GM15510 (cell line): ENCODE data around the gene HAUS7.
A peak's percentile ranks its signal among the peaks of the same experiment; 100 is the strongest.

Experiments used
- POLR2A ChIP-seq: IDR thresholded peaks from 3 replicates; pipeline ENCODE4 v1.6.1; 2011; ENCODE audit warnings: borderline replicate concordance; ENCODE audit not compliant: insufficient read length; ENCODE audit errors: extremely low read depth

The HAUS7 gene

DNA sequence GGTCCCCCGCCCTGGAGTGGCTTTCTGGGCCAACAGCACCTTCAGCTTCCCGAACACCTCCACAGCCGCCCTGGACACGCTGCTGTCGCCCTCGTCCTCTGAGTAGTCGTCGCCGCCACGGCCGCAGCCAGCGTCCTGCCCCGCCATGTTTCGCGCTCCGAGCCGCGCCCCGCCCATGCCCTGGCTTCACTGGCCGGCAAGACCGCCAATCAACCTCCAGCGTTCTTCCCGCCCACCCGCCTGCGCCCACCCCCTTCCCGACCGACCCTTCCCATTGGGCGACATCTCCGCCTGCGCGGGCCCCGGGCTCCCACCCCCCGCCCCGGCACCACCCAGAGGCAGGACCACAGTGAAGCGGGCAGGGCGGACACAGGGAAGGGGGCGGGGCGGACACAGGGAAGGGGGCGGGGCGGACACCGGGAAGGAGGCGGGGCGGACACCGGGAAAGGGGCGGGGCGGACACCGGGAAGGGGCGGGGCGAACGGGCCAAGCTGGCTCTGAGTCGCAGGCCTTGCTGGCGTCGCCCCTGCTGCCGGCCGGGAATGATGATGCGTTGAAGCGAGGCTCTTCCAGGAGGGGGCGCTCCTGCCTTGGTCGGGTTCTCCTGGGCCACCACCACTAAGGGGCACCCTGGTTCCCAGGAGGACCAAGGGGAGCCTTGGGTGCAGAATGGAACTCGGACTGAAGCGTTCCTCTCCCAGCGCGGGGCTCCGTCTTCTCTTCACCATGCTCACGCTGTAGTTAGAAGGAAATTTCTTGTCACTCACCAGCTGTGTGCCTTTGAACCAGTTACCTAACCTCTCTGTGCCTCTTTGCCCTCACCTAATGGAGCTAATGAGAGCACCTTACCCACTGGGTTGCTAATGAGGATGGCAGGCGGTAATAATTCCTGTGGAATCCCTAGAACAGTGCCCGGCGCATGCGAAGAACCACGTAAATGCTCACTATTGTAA is at the start of gene HAUS7:
Gene HAUS7 (minus strand): TSS at position 166 of the 953 bp plus-strand sequence. CDS start 19 bp downstream, at position 147.
- peak; percentile 36 for TF ChIP-seq POLR2A

DNA sequence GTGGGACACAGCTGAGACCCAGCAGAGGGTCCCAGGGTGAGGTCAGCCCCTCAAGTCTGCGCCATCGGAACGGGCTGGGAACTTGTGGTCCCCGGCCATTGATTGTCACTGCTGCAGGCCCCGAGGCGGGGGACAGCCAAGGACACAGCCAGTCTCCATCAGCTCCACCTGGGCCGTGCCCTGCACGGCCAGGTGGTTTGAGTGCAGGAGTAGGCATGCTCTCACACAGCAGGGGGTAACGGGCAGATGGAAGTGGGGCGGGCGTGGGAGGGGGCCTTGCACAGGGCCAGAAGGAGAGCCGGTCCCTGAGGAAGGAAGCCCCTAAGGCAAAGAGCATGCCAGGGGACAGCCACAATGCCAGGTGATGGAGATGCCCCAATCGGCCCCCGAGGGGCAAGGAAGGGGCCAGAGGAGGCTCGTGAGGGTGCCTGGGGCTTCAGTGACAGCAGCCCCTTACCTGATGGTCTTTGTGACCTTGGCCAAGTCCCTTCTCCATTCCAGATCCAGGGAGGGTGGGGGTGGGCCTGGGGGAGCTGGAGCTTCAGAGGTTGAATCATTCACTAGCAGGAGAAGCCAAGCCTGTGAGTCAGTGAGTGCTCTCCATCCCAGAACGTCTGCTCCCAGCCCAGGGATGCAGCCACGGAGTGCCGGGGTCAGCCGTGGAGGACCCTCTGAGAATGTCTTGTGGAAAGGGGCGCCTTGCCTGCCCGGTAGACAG is 49.4 kb upstream of the HAUS7 start:
- no peak for TF ChIP-seq POLR2A

DNA sequence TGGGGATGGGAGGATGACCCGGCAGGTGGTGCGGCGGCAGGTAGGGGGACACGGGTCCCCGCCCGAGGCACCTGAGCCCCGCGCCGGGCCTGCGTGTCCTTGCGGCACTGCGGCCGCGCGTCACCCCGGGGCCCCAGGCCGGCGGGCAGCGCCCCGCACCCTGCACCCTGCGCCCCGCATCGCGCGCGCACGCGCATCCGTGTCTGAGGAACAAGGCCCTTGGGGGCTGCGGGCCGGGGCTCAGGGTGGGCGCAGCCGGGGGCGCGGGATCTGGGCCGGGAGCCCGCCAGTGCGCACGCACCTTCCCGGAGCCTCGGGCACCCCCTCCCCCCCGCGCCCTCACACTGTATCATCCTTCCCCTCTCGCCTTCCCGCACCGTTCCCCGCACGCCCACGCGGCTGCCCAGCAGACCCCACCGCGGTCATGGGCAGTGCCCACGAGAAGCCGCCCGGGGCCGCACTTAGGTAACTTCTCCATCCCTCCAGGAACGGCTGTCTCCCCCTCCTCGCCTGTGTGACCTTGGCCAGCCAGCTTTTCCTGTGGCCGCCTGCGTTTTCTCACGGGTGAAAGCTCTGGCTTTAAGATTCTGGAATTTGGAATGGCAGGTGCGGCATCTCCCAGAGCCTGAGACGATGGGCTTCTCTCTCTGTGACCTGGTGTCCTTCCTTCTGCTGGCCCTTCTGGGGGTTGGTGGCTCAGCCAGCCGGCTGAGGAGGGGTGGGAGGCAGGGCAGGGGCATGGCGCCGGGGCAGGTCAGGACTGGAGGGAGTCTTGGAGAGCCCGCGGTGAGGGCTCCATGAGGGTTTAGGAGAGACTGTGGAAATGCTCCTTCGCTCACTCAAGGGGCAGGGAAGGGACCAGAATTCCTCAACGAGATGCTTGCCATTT is 47.8 kb upstream of the HAUS7 start:
- TF ChIP-seq POLR2A = no peak

DNA sequence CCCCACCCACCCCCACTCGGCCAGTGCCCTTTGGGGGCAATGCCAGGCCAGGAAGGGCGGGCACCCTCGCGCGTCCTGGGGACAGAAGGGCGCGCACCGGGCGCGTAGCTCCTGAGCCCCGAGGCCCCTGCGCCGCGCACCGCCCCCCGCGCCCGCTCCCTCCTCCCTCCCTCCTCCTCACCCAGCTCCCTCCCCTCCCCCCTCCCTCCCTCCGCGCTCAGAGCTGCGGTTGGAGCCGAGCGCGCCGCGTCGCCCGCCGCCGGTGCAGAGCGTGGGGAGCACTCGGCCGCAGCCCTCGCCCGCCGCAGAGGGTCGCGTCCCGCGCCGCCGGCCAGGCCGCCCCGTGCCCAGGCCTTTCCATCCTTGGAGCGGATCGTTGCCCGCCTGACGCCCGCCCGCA is 47.0 kb upstream of the HAUS7 start, which contains the start of gene ATP2B3:
Gene ATP2B3 (plus strand): TSS at position 220 of the 400 bp plus-strand sequence. CDS start 18,606 bp downstream, outside the sequence.
- no peak for TF ChIP-seq POLR2A

DNA sequence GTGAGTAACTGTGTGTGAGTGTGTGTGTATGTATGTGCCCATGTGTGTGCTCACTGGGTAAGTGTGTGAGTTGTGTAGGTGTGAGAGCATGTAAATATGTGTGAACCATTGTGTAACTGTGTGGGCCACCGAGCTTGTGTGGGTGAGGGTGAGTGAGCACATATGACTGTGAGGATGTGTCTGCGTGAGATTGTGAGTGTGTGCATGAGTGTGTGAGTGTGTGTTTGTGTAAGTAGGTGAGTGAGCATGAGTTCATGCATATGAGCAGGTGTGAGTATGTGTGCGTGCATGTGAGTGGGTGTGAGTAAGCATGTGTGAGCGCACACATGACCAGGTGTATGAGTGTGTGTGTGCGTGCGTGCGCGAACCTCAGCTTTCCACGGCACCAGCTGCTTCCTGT is 45.7 kb upstream of the HAUS7 start:
- no peak for TF ChIP-seq POLR2A

DNA sequence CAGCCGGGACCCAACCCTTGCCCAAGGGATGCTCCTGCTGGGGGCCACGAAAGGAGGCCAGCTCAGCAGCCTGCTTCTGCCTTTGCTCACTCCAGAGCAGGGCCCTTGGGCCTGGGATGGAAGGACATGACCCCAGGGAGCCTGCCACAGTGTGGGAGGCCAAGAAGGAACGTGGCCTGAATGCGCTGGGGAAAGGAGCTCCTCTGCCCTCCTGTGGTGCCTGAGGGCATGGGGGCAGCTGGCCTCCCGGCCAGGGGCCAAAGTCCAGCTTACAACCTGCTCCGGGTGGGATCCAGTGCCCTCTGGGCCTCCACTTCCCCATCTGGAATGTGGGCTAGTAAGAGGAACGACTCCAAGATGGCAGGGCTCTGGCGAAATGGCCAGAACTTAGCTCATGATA is 45.1 kb upstream of the HAUS7 start:
- no peak for TF ChIP-seq POLR2A

DNA sequence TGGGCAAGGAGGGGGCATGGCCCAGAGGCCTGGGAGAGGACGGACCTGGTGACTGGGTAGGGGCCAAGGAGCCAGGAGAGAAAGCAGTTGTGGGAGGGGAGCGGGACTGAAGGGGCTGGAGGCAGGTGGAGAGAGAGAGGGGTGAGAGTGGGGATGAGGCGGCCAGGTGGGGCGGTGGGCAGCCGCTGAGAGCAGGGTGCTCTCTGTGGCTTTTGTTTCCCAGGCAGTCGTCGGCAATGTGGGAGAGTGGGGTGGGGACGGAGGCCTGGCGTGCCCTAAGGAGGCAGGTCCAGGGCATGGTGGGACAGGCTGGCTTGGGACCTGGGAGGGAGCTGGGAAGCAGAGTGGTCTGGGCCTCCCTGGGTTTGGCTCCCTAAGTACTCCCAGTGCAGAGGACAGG is 43.9 kb upstream of the HAUS7 start:
- no peak for TF ChIP-seq POLR2A

DNA sequence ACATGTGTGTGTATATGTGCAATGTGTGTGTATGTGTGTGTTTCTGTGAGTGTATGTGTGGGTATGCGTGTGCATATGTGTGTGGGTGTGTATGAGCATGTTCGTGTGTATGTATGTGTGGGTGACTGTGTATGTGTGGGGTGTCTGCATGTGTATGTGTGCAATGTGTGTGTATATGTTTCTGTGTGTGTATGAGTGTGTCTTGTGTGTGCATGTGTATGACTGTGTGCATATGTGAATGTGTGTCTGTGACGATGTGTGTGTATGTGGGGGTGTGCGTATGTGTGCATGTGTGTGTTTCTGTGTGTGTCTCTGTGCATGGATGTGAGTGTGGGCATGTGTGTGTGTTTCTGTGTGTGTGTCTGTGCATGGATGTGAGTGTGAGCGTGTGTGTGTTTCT is 42.9 kb upstream of the HAUS7 start:
- TF ChIP-seq POLR2A = no peak

DNA sequence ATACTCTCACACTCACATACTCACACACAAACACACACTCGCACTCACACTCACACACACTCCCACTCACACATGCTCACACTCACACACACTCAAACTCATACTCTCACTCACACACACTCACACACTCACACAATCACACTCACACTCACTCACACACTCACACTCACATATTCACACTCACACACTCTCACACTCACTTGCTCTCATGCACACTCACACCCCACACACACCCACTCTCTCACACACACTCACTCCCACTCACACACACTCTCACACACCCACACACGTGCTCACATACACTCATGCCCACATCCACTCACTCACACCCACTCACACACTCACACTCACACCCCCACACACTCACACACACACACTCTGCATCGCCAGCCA is 42.1 kb upstream of the HAUS7 start:
- no peak for TF ChIP-seq POLR2A

DNA sequence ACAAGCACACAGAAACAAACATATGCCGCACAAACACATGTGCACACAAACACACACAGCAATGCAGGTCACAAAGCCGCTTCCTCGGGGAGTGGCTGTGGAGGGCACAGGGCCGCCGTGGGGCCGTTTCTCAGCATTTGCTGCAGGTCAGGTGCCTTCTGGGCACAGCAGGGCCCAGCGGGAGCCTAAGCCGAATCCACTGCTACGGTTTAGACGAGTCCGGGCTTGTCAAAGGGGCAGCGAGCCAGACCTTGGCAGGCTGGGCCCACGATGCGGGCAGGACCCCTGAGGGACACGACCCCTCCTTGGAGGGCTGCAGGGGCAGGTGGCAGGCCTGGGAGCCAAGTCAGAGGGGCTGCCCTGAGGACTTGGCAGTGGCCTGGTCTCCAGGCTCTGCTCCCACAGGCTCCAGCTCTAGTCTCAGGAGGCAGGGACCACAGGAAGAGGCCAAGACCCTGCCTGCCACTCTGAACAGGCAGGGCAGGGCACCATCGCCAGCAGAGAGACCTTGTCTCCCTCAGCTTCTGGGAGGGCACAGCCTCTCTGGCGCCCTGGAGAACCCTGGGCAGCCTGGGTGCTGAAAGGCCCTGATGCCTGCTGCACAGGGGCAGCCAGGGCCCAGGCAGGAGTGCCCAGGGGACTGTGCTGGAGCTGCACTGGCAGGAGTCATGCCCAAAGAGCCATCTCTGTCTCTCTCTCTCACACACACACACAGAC is 41.6 kb upstream of the HAUS7 start:
- no peak for TF ChIP-seq POLR2A

DNA sequence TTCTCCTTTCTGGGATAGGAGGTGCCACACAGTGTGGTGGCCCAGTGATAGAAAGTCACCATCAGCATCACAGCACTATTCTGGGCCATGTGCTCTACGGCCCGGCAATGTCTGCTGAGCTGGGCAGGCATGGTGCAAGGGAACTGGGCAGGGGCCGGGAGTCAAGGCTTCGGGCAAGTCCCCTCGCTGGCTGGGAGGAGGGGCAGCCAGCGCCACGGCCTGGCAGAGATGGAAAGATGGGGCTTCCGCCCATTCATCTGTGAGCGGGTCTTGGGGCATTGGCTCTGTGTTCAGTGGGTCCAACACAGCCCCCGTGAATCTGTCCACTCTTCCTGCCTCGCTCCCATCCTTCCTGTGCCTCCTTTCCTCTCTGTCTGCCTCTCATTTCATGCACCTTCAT is 40.0 kb upstream of the HAUS7 start:
- TF ChIP-seq POLR2A = no peak

DNA sequence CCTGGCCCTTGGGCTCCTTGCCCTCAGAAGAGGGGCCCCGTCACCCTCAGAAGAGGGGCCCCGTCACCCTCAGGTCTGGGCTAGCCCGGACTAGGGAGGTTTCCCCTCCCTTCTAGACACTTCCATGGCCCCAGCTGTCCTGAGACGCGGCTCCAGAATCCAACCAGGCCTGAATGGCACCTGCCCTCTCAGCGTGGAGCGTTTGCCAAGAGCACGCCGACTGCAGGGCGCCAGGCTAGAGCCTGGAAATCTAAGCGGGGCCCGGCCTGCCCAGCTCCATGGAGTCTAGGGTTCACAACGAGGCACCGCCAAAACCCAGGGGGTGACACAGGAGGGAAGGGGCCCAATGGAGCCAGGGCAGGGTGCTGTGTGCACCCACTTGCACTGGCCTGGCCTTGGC is 39.2 kb upstream of the HAUS7 start:
- TF ChIP-seq POLR2A = no peak

DNA sequence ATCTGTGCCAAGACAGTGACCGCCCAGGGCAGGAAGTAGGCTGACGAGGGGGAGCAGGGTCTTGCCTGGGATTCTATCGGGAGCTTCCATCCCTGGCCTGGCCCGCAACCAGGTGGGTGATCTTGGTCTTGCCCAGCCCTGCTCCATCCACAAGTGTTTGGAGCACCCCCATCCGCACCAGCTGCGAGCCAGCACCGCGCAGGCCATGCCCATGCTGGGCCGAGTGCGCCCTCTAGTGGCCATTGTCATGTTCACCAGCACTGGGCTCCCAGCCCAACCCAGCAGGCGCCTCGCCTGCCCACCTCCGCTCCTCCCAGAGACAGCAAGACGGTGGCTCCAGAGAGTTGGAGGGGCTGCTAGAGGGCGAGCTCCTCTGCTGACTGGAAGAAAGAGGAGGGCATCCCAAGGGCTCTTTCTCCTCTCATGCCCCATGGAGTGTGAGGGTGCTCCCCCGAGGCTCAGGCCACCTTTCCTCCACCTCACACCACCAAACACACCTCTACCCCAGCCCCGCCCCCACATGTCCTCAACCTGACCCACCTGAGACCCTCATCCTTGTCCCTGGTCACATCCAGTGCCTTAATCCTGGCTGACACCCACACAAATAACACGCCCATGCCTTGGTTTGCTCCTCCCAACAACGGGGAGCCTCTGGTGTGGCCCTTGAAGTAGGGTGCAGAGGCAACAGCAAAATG is 37.3 kb upstream of the HAUS7 start:
- TF ChIP-seq POLR2A = no peak
